K562 (cell line): Measurements from ENCODE around the gene WDR70. TPM values are rescaled to one million over a fixed set of nuclear protein-coding genes. Genes with fewer than 3 reads are reported as not detected.

Experiments
- CBX3 ChIP-seq, 2 experiments: IDR thresholded peaks; 1 replicate in 1 of 2; 2 replicates in 1 of 2; pipeline ENCODE4 v1.6.1; 2012; ENCODE audit warnings: inconsistent platforms in 2 of 2, low read length in 2 of 2, borderline replicate concordance in 1 of 2, control low read depth in 1 of 2
- COPS2 ChIP-seq: fragments of 450-650 bp; conservative IDR thresholded peaks from 2 replicates; pipeline ENCODE4 v1.6.1; 2016; ENCODE audit warnings: mild to moderate bottlenecking, moderate library complexity
- ELF4 ChIP-seq: fragments of 450-650 bp; formaldehyde crosslinking; IDR thresholded peaks from 2 replicates; pipeline ENCODE4 v1.4.0; 2022; ENCODE audit warnings: missing genetic modification characterization
- NCOA2 ChIP-seq, 2 experiments: fragments of 450-650 bp; IDR thresholded peaks; 2 replicates each; pipeline ENCODE4 v1.6.1; 2018; ENCODE audit warnings: mild to moderate bottlenecking in 2 of 2, moderate library complexity in 1 of 2; ENCODE audit not compliant: partially characterized antibody in 2 of 2
- NFYB ChIP-seq: IDR thresholded peaks from 2 replicates; pipeline ENCODE4 v1.6.1; 2011; ENCODE audit warnings: mild to moderate bottlenecking, moderate library complexity; ENCODE audit not compliant: insufficient read length; ENCODE audit errors: extremely low read depth
- TEAD4 ChIP-seq, 2 experiments: sonication (generic) in 1 of 2; formaldehyde crosslinking in 1 of 2; IDR thresholded peaks; 2 replicates each; pipeline versions ENCODE4 v1.6.1 to v1.8.0; 2012 to 2022; ENCODE audit warnings: borderline replicate concordance in 1 of 2, inconsistent platforms in 1 of 2, low read length in 1 of 2, mild to moderate bottlenecking in 1 of 2, missing genetic modification reagents in 1 of 2
- UBTF ChIP-seq, 2 experiments: IDR thresholded peaks; 2 replicates each; pipeline ENCODE4 v1.6.1; 2012; ENCODE audit warnings: improper control_type of control experiment in 2 of 2, low read depth in 2 of 2, low read length in 2 of 2, borderline replicate concordance in 1 of 2
- XRCC3 ChIP-seq: fragments of 450-650 bp; IDR thresholded peaks from 2 replicates; pipeline ENCODE4 v1.6.1; 2017; ENCODE audit warnings: mild to moderate bottlenecking, moderate library complexity
- ZNF143 ChIP-seq: sonication (generic); formaldehyde crosslinking; IDR thresholded peaks from 2 replicates; pipeline ENCODE4 v1.9.0; 2022; ENCODE audit warnings: mild to moderate bottlenecking, missing genetic modification reagents
- ZNF764 ChIP-seq: fragments of 250-450 bp; sonication (Bioruptor Pico); IDR thresholded peaks from 2 replicates; pipeline ENCODE4 v1.4.0; 2020; ENCODE audit warnings: low read depth, mild to moderate bottlenecking, moderate library complexity
- polyA plus RNA-seq, 8 experiments: library from polyadenylated mRNA; depleted of rRNA in 4 of 8; stranded (reverse) in 5 of 8; unstranded in 3 of 8; fragments of >200 nt; fragmentation: Nextera tagmentation in 2 of 8; fragmentation: Illumina TruSeq in 1 of 8; extraction: Ambion mirVana in 2 of 8; extraction: Trizol in 1 of 8; gene quantifications; 2 replicates each; pipeline versions ENCODE4 v1.2.1 to v1.2.3, GENCODE V29; 2011 to 2014; ENCODE audit warnings: inconsistent platforms in 1 of 8, missing spikeins in 1 of 8
- total RNA-seq, 7 experiments: library from RNA; depleted of rRNA in 6 of 7; stranded (reverse); fragments of >200 nt in 6 of 7; fragmentation: Illumina TruSeq in 2 of 7; extraction: Trizol in 2 of 7; gene quantifications; 2 replicates each; pipeline versions ENCODE4 v1.2.1 to v1.2.3, GENCODE V29; 2011 to 2021; ENCODE audit warnings: low replicate concordance in 1 of 7
- TF ChIP-seq, protein P1 (sequence below), 3 experiments: IDR thresholded peaks in 2 of 3; conservative IDR thresholded peaks in 1 of 3; 2 replicates each; pipeline ENCODE4 v1.5.1; 2011 to 2012; ENCODE audit warnings: low read length in 3 of 3, mild to moderate bottlenecking in 3 of 3, control low read depth in 2 of 3, improper control_type of control experiment in 1 of 3, inconsistent platforms in 1 of 3, low read depth in 1 of 3, mixed read lengths in 1 of 3, moderate library complexity in 1 of 3; ENCODE audit not compliant: insufficient read depth in 2 of 3
- TF ChIP-seq, protein P2 (sequence below): sonication (generic); formaldehyde crosslinking; IDR thresholded peaks from 2 replicates; pipeline ENCODE4 v1.8.1; 2023; ENCODE audit warnings: mild to moderate bottlenecking, missing genetic modification reagents
- TF ChIP-seq, protein P3 (sequence below): fragments of 450-650 bp; IDR thresholded peaks from 2 replicates; pipeline ENCODE4 v1.6.1; 2017; ENCODE audit warnings: antibody characterized with exemption

Gene WDR70
- total and polyA plus RNA-seq, 9 of the 15 experiments (the other 6 are each of a cell fraction or from before 2014, with no cell fraction given) = 16.8 to 46.6 (median 38.8) TPM

GRCh38 chr5:37774912-37775483 lies 395.9 kb downstream of the WDR70 start (continued):
- no peak for TF ChIP-seq UBTF (IDR thresholded peaks at IDR 0.05; ENCODE audit: borderline replicate concordance in 1 of 2, low read depth in 2 of 2, low read length in 2 of 2)
- TF ChIP-seq, protein P1, sequence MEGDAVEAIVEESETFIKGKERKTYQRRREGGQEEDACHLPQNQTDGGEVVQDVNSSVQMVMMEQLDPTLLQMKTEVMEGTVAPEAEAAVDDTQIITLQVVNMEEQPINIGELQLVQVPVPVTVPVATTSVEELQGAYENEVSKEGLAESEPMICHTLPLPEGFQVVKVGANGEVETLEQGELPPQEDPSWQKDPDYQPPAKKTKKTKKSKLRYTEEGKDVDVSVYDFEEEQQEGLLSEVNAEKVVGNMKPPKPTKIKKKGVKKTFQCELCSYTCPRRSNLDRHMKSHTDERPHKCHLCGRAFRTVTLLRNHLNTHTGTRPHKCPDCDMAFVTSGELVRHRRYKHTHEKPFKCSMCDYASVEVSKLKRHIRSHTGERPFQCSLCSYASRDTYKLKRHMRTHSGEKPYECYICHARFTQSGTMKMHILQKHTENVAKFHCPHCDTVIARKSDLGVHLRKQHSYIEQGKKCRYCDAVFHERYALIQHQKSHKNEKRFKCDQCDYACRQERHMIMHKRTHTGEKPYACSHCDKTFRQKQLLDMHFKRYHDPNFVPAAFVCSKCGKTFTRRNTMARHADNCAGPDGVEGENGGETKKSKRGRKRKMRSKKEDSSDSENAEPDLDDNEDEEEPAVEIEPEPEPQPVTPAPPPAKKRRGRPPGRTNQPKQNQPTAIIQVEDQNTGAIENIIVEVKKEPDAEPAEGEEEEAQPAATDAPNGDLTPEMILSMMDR (IDR thresholded peaks at IDR 0.05 in 2 of 3, conservative IDR thresholded peaks at IDR 0.05 in 1 of 3; ENCODE audit: insufficient read depth in 2 of 3, low read depth in 1 of 3, low read length in 3 of 3) = peak; percentile 58 to 79 (median 74); a peak in 5 of 6 replicates
- no peak for TF ChIP-seq ELF4 (CRISPR knock-in tag)
- TF ChIP-seq, protein P2, sequence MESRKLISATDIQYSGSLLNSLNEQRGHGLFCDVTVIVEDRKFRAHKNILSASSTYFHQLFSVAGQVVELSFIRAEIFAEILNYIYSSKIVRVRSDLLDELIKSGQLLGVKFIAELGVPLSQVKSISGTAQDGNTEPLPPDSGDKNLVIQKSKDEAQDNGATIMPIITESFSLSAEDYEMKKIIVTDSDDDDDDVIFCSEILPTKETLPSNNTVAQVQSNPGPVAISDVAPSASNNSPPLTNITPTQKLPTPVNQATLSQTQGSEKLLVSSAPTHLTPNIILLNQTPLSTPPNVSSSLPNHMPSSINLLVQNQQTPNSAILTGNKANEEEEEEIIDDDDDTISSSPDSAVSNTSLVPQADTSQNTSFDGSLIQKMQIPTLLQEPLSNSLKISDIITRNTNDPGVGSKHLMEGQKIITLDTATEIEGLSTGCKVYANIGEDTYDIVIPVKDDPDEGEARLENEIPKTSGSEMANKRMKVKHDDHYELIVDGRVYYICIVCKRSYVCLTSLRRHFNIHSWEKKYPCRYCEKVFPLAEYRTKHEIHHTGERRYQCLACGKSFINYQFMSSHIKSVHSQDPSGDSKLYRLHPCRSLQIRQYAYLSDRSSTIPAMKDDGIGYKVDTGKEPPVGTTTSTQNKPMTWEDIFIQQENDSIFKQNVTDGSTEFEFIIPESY = no peak
- no peak for TF ChIP-seq NFYB
- no peak for TF ChIP-seq NCOA2 (IDR thresholded peaks at IDR 0.05; ENCODE audit: partially characterized antibody in 2 of 2)
- TF ChIP-seq, protein P3, sequence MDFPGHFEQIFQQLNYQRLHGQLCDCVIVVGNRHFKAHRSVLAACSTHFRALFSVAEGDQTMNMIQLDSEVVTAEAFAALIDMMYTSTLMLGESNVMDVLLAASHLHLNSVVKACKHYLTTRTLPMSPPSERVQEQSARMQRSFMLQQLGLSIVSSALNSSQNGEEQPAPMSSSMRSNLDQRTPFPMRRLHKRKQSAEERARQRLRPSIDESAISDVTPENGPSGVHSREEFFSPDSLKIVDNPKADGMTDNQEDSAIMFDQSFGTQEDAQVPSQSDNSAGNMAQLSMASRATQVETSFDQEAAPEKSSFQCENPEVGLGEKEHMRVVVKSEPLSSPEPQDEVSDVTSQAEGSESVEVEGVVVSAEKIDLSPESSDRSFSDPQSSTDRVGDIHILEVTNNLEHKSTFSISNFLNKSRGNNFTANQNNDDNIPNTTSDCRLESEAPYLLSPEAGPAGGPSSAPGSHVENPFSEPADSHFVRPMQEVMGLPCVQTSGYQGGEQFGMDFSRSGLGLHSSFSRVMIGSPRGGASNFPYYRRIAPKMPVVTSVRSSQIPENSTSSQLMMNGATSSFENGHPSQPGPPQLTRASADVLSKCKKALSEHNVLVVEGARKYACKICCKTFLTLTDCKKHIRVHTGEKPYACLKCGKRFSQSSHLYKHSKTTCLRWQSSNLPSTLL = no peak
- TF ChIP-seq TEAD4 (IDR thresholded peaks at IDR 0.05; ENCODE audit: low read length) = peak; percentile 53; the same call in 1 of the 2 replicates
- no peak for TF ChIP-seq TEAD4 (CRISPR knock-in tag; IDR thresholded peaks at IDR 0.05; ENCODE audit: borderline replicate concordance)
- TF ChIP-seq ZNF143 (CRISPR knock-in tag) = no peak
- TF ChIP-seq COPS2 = no peak
- peak in 1 of 2 experiments; percentile 97; a peak in 2 of 3 replicates for TF ChIP-seq CBX3 (IDR thresholded peaks at IDR 0.05; ENCODE audit: borderline replicate concordance in 1 of 2, low read length in 2 of 2)
- peak; percentile 23; the same call in 1 of the 2 replicates for TF ChIP-seq XRCC3
- peak; percentile 99 for TF ChIP-seq ZNF764 (CRISPR knock-in tag)
